PC-9 (cell line): ENCODE measurements around the gene DDR2.

ENCODE experiments used
- EZH2 ChIP-seq: fragments of 200-600 bp; sonication (generic); IDR thresholded peaks from 2 replicates; pipeline ENCODE4 v1.8.0; 2017; ENCODE audit warnings: antibody characterized with exemption, low read depth
- TF ChIP-seq, protein P1 (sequence below): fragments of 200-600 bp; sonication (generic); conservative IDR thresholded peaks from 2 replicates; pipeline ENCODE4 v1.6.1; 2017; ENCODE audit warnings: mixed run types, antibody characterized with exemption, mild to moderate bottlenecking, moderate library complexity

DNA sequence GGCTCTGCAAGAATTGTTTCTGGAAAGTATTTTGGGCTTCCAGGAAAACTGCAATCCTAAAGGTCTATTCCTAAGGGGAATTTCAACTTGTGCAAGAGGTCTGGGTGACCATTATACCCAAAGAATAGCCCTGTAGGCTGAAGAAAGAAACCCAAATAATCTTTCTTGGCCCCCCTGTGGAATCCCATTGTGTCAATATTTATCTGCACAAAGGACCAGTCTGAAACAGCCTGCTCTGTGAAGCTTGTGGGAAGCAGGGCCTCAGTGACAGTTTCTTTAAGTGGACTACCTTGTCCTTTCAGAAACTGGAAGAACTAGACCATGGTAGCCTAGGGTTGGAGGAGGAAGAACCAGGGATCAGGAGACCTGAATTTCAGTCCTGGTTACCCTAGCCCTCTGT lies 99.8 kb downstream of the DDR2 start:
- TF ChIP-seq, protein P1, sequence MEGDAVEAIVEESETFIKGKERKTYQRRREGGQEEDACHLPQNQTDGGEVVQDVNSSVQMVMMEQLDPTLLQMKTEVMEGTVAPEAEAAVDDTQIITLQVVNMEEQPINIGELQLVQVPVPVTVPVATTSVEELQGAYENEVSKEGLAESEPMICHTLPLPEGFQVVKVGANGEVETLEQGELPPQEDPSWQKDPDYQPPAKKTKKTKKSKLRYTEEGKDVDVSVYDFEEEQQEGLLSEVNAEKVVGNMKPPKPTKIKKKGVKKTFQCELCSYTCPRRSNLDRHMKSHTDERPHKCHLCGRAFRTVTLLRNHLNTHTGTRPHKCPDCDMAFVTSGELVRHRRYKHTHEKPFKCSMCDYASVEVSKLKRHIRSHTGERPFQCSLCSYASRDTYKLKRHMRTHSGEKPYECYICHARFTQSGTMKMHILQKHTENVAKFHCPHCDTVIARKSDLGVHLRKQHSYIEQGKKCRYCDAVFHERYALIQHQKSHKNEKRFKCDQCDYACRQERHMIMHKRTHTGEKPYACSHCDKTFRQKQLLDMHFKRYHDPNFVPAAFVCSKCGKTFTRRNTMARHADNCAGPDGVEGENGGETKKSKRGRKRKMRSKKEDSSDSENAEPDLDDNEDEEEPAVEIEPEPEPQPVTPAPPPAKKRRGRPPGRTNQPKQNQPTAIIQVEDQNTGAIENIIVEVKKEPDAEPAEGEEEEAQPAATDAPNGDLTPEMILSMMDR: no peak
- no peak for TF ChIP-seq EZH2
